Testis (tissue), 3 donors: Measurements from ENCODE around the gene PCDHB8. TPM values are rescaled to one million over a fixed set of nuclear protein-coding genes. Genes with fewer than 3 reads are reported as not detected.
A peak's percentile ranks its signal among the peaks of the same experiment; 100 is the strongest.
"Not testable (repeated sequence)": the region's sequence is repeated elsewhere in the genome, so short reads cannot be mapped to it uniquely, and the experiment has no call there.

Source experiments
- DNase-seq: peaks from one replicate; pipeline ENCODE4 v3.0.0-alpha.2; 2019
- H3K27ac ChIP-seq, 2 donors: fragments of 200-600 bp; sonication (generic); one replicate each; pipeline ENCODE4 v1.5.1; 2019
- H3K27me3 ChIP-seq: fragments of 200-600 bp; sonication (generic); one replicate; pipeline ENCODE4 v1.5.1; 2019
- H3K36me3 ChIP-seq: fragments of 200-600 bp; sonication (generic); one replicate; pipeline ENCODE4 v1.5.1; 2017; ENCODE audit warnings: low read depth; ENCODE audit errors: missing control alignments
- H3K4me1 ChIP-seq: fragments of 200-600 bp; sonication (generic); one replicate; pipeline ENCODE4 v1.5.1; 2019
- H3K4me3 ChIP-seq, 2 donors: fragments of 200-600 bp; sonication (generic); one replicate each; pipeline ENCODE4 v1.5.1; 2017 to 2019
- H3K9me3 ChIP-seq: fragments of 200-600 bp; sonication (generic); one replicate; pipeline ENCODE4 v1.5.1; 2017
- POLR2A ChIP-seq: fragments of 450-650 bp; IDR thresholded peaks from one replicate; pipeline ENCODE4 v1.6.1; 2017; ENCODE audit warnings: antibody characterized with exemption, mild to moderate bottlenecking, moderate library complexity
- WGBS, 2 donors: methylation state at CpG; one replicate each; pipeline ENCODE4 v1.1.5; 2018; 5-methylcytosine and 5-hydroxymethylcytosine counted together
- intact Hi-C: fragments of 100-400 bp; cut with DNase I; formaldehyde crosslinking; loops from one replicate; pipeline ENCODE4 v1.15.1; 2023; ENCODE audit warnings: low total_unique reads
- polyA plus RNA-seq: library from polyadenylated mRNA; stranded (reverse); fragments of 350-450 nt; fragmentation: Illumina TruSeq; extraction: RNeasy Lipid Tissue Mini Kit (QIAGEN cat#74804); gene quantifications from one replicate; pipeline ENCODE4 v1.2.3, GENCODE V29; 2014; ENCODE audit warnings: low read depth, low replicate concordance; ENCODE audit not compliant: insufficient read depth
- total RNA-seq, 2 donors: library from RNA; depleted of rRNA; stranded (reverse); fragments of >200 nt; gene quantifications; one replicate each; pipeline ENCODE4 v1.2.3, GENCODE V29; 2016
- TF ChIP-seq, protein P1 (sequence below), 3 experiments: fragments of 450-650 bp in 2 of 3; fragments of 200-600 bp in 1 of 3; sonication (generic) in 1 of 3; IDR thresholded peaks; one replicate each; pipeline ENCODE4 v1.5.1; 2016 to 2019; ENCODE audit warnings: antibody characterized with exemption in 3 of 3, mild to moderate bottlenecking in 2 of 3, moderate library complexity in 1 of 3

PCDHB8 gene
- total and polyA plus RNA-seq, 3 donors from 2014 or later = 2.1 to 4.3 (median 3.8) TPM

DNA sequence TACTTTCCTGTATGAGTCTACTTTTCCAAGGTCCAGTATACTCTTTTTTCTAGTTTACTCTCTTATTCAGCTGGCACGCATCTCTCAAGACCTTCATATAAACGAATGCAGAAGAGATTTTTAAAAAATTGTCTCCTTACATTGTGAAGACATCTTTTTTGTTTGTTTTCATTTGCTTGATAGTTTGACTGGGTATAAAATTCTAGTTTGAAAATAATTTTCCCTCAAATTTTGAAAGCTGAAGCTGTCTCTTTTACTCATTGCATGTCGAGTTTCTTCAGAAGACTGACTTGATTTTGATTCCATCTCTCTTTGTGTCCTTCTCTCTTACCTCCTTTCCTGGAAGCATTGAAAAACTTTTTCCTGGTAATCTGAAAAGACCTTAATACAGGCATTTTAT lies 18.8 kb downstream of the PCDHB8 start:
- intact Hi-C loops = no loop called here
- no peaks in the 10 kb centered on the region for H3K36me3 ChIP-seq
- H3K4me1 ChIP-seq = no peaks in the 10 kb centered on the region
- no peak for DNase-seq
- WGBS, 2 donors = 45 to 62% methylated on average over 3 of the region's 3 CpGs
- TF ChIP-seq, protein P1, sequence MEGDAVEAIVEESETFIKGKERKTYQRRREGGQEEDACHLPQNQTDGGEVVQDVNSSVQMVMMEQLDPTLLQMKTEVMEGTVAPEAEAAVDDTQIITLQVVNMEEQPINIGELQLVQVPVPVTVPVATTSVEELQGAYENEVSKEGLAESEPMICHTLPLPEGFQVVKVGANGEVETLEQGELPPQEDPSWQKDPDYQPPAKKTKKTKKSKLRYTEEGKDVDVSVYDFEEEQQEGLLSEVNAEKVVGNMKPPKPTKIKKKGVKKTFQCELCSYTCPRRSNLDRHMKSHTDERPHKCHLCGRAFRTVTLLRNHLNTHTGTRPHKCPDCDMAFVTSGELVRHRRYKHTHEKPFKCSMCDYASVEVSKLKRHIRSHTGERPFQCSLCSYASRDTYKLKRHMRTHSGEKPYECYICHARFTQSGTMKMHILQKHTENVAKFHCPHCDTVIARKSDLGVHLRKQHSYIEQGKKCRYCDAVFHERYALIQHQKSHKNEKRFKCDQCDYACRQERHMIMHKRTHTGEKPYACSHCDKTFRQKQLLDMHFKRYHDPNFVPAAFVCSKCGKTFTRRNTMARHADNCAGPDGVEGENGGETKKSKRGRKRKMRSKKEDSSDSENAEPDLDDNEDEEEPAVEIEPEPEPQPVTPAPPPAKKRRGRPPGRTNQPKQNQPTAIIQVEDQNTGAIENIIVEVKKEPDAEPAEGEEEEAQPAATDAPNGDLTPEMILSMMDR (IDR thresholded peaks at IDR 0.05) = no peak
- TF ChIP-seq POLR2A = no peak
- no peaks in the 10 kb centered on the region for H3K27me3 ChIP-seq
- H3K4me3 ChIP-seq = no peak overlapping the region
- H3K27ac ChIP-seq = no peak overlapping the region
- no peaks in the 10 kb centered on the region for H3K9me3 ChIP-seq

DNA sequence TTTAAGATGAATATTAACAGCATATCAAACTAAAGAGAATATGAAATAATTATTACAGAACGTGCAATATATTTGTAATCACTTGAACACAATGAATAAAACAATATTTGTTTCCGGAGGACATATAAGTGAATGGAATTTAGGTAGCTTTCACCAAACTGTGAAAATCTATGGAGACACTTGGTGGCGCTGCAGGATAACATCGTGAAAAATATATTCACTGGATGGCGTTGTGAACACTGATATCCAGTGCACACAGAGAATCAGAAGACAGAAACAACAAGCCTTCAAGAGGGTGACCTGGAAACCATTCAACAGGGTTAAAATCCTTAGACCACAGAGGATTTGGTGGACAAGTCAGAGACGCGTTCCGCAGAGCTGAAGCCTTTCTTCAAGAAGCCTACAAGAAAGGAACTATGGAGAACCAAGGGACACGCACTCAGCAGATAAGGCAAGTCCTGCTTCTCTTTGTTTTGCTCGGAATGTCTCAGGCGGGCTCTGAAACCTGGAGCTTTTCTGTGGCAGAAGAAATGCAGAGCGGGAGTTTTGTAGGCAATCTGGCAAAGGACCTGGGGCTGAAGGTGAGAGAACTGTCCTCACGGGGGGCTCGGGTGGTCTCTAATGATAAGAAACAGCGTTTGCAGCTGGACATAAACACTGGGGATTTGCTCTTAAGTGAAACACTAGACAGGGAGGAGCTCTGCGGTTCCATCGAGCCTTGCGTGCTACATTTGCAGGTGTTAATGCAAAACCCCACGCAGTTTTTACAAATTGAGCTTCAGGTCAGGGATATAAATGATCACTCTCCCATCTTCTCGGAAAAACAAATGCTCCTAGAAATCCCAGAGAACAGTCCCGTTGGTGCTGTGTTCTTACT lies 22.0 kb downstream of the PCDHB8 start, which contains the start of gene PCDHB11:
Gene PCDHB11, plus strand, starts transcription at position 269 of the 877 bp plus-strand sequence. Its CDS starts 148 bp downstream, at position 417.
- intact Hi-C loops = no loop called here
- H3K9me3 ChIP-seq = no peaks in the 10 kb centered on the region
- TF ChIP-seq, protein P1 (IDR thresholded peaks at IDR 0.05) = peak in 1 of 3 experiments; percentile 31
- no peak for TF ChIP-seq POLR2A

DNA sequence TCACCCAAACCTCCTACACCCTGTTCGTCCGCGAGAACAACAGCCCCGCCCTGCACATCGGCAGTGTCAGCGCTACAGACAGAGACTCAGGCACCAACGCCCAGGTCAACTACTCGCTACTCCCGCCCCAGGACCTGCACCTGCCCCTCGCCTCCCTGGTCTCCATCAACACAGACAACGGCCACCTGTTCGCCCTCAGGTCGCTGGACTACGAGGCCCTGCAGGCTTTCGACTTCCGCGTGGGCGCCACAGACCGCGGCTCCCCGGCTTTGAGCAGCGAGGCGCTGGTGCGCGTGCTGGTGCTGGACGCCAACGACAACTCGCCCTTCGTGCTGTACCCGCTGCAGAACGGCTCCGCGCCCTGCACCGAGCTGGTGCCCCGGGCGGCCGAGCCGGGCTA lies 23.5 kb downstream of the PCDHB8 start:
- H3K4me3 ChIP-seq, H3K27ac ChIP-seq, H3K4me1 ChIP-seq, DNase-seq, H3K9me3 ChIP-seq, H3K27me3 ChIP-seq, intact Hi-C loops, H3K36me3 ChIP-seq: not testable (repeated sequence)
- 20 to 25% methylated on average over 9 to 26 of the region's 38 CpGs for WGBS, 2 donors

More for the DNA sequence above, 22.0 kb downstream of the PCDHB8 start, which contains the start of gene PCDHB11:
- Histone ChIP-seq H3K27me3 (no peaks in the 10 kb centered on the region), H3K4me1 (no peaks in the 10 kb centered on the region), H3K4me3 (no peak within 1 kb of the TSS), H3K27ac (no peak within 1 kb of the TSS), H3K36me3 (no peaks in the 10 kb centered on the region)
- 23 to 40% methylated on average over 20 to 21 of the region's 21 CpGs for WGBS, 2 donors
- DNase-seq = no peak

DNA sequence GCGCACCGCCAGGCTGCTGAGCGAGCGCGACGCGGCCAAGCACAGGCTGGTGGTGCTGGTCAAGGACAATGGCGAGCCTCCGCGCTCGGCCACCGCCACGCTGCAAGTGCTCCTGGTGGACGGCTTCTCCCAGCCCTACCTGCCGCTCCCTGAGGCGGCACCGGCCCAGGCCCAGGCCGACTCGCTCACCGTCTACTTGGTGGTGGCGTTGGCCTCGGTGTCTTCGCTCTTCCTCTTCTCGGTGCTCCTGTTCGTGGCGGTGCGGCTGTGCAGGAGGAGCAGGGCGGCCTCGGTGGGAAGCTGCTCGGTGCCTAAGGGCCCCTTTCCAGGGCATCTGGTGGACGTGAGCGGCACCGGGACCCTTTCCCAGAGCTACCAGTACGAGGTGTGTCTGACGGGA lies 24.1 kb downstream of the PCDHB8 start:
- H3K36me3 ChIP-seq, H3K27me3 ChIP-seq, H3K4me1 ChIP-seq, DNase-seq, H3K4me3 ChIP-seq, H3K9me3 ChIP-seq, intact Hi-C loops, H3K27ac ChIP-seq: not testable (repeated sequence)
- 15 to 18% methylated on average over 16 to 28 of the region's 35 CpGs for WGBS, 2 donors

DNA sequence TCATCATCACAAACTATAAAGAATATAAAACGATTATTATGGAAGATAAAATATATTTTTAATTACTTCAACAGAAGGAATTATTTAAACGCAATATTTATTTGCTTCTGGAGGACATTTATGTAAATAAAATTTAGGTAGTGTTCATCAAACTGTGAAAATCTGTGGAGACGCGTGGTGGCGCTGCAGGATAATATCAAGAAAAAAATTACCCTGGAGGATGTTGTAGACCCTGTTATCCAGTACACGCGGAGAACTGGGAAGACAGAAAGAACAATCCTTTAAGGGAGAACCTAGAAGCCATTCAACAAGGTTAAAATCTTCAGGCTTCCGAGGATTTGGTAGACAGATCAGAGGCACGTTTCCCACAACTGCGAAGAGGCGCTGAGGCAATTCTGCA lies 30.9 kb downstream of the PCDHB8 start, which contains the start of gene PCDHB12:
Gene PCDHB12, plus strand, starts transcription at position 242 of the 400 bp plus-strand sequence. CDS start 189 bp downstream, outside the sequence.
- Histone ChIP-seq H3K27ac (no peak within 1 kb of the TSS), H3K27me3 (no peaks in the 10 kb centered on the region), H3K36me3 (no peaks in the 10 kb centered on the region), H3K9me3 (no peaks in the 10 kb centered on the region), H3K4me3 (no peak within 1 kb of the TSS), H3K4me1 (no peaks in the 10 kb centered on the region)
- peak; percentile 59 for DNase-seq
- no peak for TF ChIP-seq POLR2A
- TF ChIP-seq, protein P1 (IDR thresholded peaks at IDR 0.05) = peak in 2 of 3 experiments; percentile 43 to 48
- intact Hi-C loops = no loop called here
- 12 to 17% methylated on average over 11 of the region's 11 CpGs for WGBS, 2 donors

DNA sequence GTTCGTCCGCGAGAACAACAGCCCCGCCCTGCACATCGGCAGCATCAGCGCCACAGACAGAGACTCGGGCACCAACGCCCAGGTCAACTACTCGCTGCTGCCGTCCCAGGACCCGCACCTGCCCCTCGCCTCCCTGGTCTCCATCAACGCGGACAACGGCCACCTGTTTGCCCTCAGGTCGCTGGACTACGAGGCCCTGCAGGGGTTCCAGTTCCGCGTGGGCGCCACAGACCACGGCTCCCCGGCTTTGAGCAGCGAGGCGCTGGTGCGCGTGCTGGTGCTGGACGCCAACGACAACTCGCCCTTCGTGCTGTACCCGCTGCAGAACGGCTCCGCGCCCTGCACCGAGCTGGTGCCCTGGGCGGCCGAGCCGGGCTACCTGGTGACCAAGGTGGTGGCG lies 32.7 kb downstream of the PCDHB8 start:
- H3K27me3 ChIP-seq, H3K4me1 ChIP-seq, H3K36me3 ChIP-seq, H3K4me3 ChIP-seq, intact Hi-C loops, H3K27ac ChIP-seq, H3K9me3 ChIP-seq, DNase-seq: not testable (repeated sequence)
- WGBS, 2 donors = 30 to 54% methylated on average over 15 to 17 of the region's 39 CpGs

DNA sequence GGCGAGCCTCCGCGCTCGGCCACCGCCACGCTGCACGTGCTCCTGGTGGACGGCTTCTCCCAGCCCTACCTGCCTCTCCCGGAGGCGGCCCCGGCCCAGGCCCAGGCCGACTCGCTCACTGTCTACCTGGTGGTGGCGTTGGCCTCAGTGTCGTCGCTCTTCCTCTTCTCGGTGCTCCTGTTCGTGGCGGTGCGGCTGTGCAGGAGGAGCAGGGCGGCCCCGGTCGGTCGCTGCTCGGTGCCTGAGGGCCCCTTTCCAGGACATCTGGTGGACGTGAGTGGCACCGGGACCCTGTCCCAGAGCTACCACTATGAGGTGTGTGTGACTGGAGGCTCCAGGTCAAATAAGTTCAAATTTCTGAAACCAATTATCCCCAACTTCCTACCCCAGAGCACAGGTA lies 33.3 kb downstream of the PCDHB8 start:
- H3K4me3 ChIP-seq, H3K27me3 ChIP-seq, H3K27ac ChIP-seq, H3K36me3 ChIP-seq, H3K4me1 ChIP-seq, H3K9me3 ChIP-seq, intact Hi-C loops, DNase-seq: not testable (repeated sequence)
- WGBS, 2 donors = 17 to 26% methylated on average over 2 to 23 of the region's 27 CpGs
